ENCODE results near the gene OTOG. TPM values are rescaled to one million over a fixed set of nuclear protein-coding genes. Genes with fewer than 3 reads are reported as not detected.

The OTOG gene
- total RNA-seq, 1 donor from 2014 or later: not detected

DNA sequence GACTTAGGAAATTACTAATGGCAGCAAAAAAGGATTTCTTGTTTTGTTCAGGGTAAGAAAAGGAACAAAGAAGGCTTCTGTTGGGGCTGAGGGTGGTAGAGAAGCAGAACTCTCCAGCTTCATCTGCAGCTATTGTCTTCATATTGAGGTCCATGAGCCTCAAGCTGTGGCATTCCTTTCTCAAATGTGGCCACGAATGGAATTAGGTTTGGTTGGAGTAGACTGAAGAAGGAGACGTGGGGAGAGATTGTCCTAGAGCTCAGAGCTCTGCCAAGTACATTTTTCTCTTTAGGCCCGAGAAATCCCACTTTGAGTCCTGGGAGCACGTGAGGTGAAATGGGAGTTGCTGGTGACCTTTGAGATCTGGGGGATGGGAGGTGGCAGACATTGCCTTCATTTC, 146.5 kb downstream of the OTOG start:
- H3K4me1 Mint-ChIP-seq (ENCODE audit: low read depth): no peaks in the 10 kb centered on the region

DNA sequence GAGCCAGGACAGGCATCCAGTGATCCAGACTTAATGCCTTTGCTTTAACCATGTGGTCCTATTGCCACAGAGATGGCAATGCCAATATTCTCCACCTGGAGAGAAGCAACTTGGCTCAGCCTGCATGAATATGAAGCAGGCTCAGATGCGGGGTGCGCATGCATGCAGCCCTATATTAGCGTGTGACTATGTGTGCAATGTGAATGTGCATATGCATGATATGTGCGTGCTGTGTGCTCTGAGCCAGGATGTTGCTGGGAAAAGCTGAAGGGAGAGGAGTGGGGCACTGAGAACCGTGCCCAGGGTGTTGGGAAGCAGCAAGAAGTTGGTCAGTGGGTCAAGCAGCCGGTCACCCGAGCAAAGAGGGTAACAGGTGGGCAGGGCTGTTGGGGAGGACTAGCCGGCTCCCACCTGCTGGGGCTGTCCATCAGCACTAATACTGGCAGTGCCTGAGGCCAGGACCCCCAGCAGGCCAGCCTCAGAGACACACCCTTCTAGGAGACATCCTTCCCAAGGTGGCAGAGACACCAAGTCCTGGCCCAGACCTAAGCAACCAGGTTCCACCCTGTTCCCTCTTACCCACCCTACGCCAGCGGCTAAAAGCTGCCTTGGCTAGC, 147.5 kb downstream of the OTOG start:
- TF ChIP-seq, protein P1, sequence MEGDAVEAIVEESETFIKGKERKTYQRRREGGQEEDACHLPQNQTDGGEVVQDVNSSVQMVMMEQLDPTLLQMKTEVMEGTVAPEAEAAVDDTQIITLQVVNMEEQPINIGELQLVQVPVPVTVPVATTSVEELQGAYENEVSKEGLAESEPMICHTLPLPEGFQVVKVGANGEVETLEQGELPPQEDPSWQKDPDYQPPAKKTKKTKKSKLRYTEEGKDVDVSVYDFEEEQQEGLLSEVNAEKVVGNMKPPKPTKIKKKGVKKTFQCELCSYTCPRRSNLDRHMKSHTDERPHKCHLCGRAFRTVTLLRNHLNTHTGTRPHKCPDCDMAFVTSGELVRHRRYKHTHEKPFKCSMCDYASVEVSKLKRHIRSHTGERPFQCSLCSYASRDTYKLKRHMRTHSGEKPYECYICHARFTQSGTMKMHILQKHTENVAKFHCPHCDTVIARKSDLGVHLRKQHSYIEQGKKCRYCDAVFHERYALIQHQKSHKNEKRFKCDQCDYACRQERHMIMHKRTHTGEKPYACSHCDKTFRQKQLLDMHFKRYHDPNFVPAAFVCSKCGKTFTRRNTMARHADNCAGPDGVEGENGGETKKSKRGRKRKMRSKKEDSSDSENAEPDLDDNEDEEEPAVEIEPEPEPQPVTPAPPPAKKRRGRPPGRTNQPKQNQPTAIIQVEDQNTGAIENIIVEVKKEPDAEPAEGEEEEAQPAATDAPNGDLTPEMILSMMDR (IDR thresholded peaks at IDR 0.05): no peak
- Mint-ChIP-seq H3K27ac (ENCODE audit: unreplicated experiment) (no peak overlapping the region), H3K27me3 (ENCODE audit: low read depth) (peaks cover 47% of the 10 kb centered on the region), H3K4me3 (ENCODE audit: unreplicated experiment) (no peak overlapping the region), H3K36me3 (ENCODE audit: low read depth) (no peaks in the 10 kb centered on the region), H3K4me1 (ENCODE audit: low read depth) (no peaks in the 10 kb centered on the region), H3K9me3 (ENCODE audit: low read depth) (no peaks in the 10 kb centered on the region)
- DNase-seq (ENCODE audit: low spot score): no peak

More for the DNA sequence above, 146.5 kb downstream of the OTOG start:
- Mint-ChIP-seq H3K36me3 (ENCODE audit: low read depth) (no peaks in the 10 kb centered on the region), H3K4me3 (ENCODE audit: unreplicated experiment) (no peak overlapping the region), H3K9me3 (ENCODE audit: low read depth) (no peaks in the 10 kb centered on the region), H3K27ac (ENCODE audit: unreplicated experiment) (no peak overlapping the region), H3K27me3 (ENCODE audit: low read depth) (peaks cover 47% of the 10 kb centered on the region)
- DNase-seq (ENCODE audit: low spot score): no peak
- TF ChIP-seq, protein P1 (IDR thresholded peaks at IDR 0.05): no peak

DNA sequence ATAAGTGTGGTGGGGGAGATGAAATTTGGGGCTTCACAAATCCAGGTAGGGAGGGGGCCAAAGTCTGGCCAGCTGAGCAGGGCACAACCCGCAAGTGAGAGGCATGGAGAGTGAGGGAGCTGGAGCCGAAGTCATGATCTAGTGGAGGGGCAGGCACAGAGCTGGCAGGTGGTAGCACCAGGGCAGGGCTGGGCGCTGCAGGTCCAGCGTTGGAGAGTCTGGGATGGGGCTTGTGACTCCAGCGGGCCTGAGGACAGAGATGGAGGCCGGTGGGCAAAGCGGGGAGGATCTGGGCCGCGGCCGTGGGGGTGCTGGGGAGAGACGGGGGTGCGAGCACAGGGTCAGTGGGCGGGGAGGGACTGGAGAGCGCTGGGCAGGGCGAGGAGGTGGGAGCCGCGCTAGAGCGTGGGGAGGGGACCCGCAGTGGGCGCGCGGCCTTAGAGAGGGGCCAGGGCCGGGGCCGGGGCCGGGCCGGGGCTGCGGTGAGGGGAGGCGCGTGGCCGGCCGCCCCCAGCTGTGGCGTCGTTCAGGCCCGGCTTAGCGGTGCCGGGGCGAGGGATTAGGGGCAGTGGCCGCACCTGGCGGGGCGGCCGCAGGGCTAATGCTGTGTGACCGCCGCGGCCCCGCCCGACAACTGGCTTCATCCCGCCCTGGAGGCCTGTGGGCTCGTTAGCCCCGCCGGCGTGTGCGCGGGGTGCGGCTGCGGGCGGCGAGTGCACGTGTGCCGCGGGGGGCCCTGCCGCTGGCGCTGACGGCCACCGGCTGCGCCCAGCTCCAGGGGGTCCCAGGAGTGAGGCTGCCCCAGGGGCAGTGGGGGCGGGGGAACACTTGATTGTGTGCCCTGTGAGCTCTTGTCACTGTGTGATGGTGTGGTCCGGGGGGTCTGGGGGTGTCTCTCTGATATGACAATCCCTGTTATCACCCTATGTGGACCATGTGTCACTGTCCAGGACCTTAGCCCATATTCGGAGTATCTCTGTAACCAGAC, 148.7 kb downstream of the OTOG start:
- Mint-ChIP-seq H3K27me3 (ENCODE audit: low read depth) (peaks cover 47% of the 10 kb centered on the region), H3K9me3 (ENCODE audit: low read depth) (no peaks in the 10 kb centered on the region), H3K27ac (ENCODE audit: unreplicated experiment) (no peak overlapping the region), H3K4me3 (ENCODE audit: unreplicated experiment) (no peak overlapping the region), H3K4me1 (ENCODE audit: low read depth) (no peaks in the 10 kb centered on the region), H3K36me3 (ENCODE audit: low read depth) (no peaks in the 10 kb centered on the region)
- DNase-seq (ENCODE audit: low spot score): no peak
- TF ChIP-seq, protein P1 (IDR thresholded peaks at IDR 0.05): no peak

DNA sequence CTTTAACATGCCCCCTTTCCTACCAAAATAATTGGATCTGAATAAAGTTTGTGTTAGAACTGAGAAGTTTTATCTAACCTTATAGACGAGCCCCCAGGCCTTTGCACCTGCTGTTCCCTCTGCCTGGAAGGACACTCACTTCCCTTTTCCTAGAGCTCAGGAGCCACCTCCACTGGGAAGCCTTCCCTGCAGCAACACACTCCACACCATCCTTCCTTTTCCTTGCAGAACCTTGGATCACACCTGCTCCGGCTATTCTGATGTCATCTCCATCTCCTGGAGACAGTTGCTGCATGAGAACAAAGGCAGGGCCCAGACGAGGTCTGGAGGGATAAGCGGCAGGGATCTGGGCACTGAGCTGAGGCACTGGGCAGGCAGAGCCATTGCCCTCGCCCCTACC, 149.7 kb downstream of the OTOG start:
- H3K27me3 Mint-ChIP-seq (ENCODE audit: low read depth): peaks cover 40% of the 10 kb centered on the region
- TF ChIP-seq, protein P1 (IDR thresholded peaks at IDR 0.05): no peak
- H3K4me1 Mint-ChIP-seq (ENCODE audit: low read depth): no peaks in the 10 kb centered on the region
- no peaks in the 10 kb centered on the region for H3K9me3 Mint-ChIP-seq (ENCODE audit: low read depth)
- no peak overlapping the region for H3K4me3 Mint-ChIP-seq (ENCODE audit: unreplicated experiment)
- no peak overlapping the region for H3K27ac Mint-ChIP-seq (ENCODE audit: unreplicated experiment)
- DNase-seq (ENCODE audit: low spot score): no peak
- no peaks in the 10 kb centered on the region for H3K36me3 Mint-ChIP-seq (ENCODE audit: low read depth)

Other genes starting within 250 kb of the OTOG start
- gene NCR3LG1, start 195.5 kb upstream of the OTOG start, total RNA-seq: 7.5 to 9.4 TPM (median 7.9 TPM) in 3 replicates
- not detected in 3 replicates for gene KCNJ11, start 158.6 kb upstream of the OTOG start, total RNA-seq
- not detected in 3 replicates for gene ABCC8, start 70.4 kb upstream of the OTOG start, total RNA-seq
- 0.72 to 0.92 TPM in 2 of 3 replicates, not detected in the other for gene USH1C, start 2.8 kb upstream of the OTOG start, total RNA-seq
- not detected in 3 replicates for gene MYOD1, start 172.3 kb downstream of the OTOG start, total RNA-seq
- gene KCNC1, start 187.5 kb downstream of the OTOG start, total RNA-seq: 0.07 to 0.20 TPM in 2 of 3 replicates, not detected in the other

Measured in chondrocyte (in vitro differentiated cells).